G401 (cell line): ENCODE results near the gene EDC3. TPM values are rescaled to one million over a fixed set of nuclear protein-coding genes. Genes with fewer than 3 reads are reported as not detected.
"Not testable (repeated sequence)": the region's sequence is repeated elsewhere in the genome, so short reads cannot be mapped to it uniquely, and the experiment has no call there.

ENCODE experiments used
- DNase-seq: peaks from one replicate; pipeline ENCODE4 v3.0.0-alpha.2; 2015; ENCODE audit warnings: low spot score
- in situ Hi-C: cut with HindIII; loops from 2 replicates; pipeline ENCODE4 v1.10.0; 2016; ENCODE audit warnings: low sequenced_read_pairs, mixed read lengths
- total RNA-seq: library from RNA; depleted of rRNA; stranded (reverse); fragments of >200 nt; shearing (Covaris generic); gene quantifications from 2 replicates; pipeline ENCODE4 v1.2.3, GENCODE V29; 2014

Gene EDC3
- total RNA-seq, 1 experiment from 2014 or later = 28.2 TPM

DNA sequence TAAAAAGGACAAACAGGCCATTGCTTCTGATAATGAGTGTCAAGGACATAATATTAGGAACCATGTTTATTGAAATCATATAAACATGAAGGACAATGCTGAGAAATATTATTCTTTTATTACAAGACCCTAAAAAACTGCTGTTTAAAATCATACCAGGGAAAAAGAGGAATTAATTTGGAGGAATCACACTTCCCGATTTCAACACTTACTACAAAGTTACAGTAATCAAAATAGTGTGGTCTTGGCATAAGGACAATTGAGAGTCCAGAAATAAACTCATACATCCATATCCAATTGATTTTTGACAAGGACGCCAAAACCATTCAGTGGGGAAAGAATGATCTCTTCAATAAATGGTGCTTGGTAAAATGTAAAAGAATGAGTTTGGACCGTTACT is 16.5 kb upstream of the EDC3 start:
- in situ Hi-C loops = no loop called here
- no peak for DNase-seq

DNA sequence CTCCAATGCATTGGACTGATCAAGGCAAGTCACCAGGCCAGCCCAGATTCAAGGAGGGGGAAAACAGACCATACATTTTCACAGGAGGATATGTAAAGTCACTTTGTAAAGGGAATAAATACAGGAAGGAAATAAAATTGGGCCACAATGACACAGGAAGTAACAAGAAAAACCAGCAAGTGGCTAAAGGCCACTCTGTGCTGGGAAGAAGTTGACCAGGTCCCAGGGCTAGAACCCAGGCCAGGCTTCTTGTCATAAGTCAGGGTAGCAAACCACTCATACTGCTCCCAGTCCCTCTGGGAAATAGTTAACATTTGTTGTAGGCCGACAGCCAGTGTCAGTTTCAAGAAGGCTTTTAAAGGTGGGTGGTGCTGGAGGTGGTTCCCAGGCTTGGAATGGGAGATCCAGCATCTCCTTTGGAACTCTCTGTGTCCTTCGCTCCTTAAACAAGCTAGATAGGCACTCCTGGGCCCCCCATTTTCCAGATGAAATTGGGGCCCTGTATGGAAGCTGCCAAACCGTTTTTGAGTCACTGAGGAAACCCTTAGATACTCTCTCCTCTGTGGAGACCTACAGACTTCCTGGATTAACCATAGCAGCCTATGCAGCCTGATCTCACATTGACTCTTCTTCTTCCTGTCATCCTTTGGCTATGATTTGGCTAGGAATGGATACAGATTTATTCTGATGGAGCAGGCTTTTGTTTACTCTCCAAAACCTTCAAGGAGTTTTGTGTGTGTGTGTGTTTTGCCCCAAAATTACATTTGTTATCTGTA is 14.7 kb upstream of the EDC3 start:
- in situ Hi-C loops = no loop called here
- DNase-seq = no peak

DNA sequence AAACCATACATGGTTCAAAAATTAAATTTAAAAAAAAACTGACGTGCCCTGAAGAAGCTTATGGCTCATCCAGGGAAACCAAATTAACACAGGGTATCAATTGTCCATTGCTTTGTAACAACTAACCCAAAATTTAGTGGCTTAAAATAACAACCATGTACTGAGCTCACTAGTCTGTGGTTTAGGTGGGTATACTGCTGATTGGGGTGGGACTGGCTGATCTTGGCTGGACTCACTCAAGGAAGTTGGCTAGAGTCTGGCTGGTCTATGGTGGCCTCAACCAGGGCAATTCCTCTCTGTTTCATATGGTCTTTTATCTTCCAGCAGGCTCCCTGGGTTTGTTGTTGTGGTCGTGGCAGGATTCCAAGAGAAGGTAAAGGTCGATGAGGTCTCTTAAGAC is 14.1 kb upstream of the EDC3 start:
- no peak for DNase-seq
- in situ Hi-C loops = no loop called here

DNA sequence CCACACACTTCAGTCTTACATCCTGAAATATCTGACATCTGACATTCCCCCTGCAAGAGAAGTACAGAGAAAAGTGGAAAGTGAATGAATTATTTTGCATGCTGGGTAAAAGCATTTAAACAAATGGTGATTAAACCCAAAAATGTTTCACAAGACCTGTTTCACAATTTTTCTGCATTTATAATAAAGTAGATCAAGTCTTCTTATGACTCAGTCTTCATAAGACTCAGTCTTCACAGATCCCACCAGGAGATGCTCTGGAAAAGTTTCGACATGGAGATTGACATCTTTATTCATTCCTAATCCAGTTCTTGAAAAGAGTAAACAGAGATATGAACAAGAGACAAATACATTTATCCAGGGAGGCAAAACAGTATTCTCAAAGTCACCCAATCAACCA is 13.2 kb upstream of the EDC3 start:
- no peak for DNase-seq
- in situ Hi-C loops = no loop called here

DNA sequence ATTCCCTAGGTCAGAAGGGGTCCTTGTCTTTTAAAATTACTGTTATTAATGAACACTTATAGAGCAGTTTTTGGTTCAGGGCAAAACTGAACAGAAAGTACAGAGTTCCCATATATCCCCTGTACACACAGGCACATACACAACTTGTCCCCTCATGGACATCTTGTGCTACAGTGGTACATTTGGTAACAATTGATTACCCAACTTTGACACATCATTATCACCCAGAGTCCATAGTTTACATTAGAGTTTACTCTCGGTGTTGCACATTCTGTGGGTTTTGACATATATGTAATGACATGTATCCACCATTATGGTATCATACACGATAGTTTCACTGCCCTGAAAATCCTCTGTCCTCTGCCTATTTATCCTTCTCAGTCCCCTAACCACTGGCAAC is 984 bp upstream of the EDC3 start:
- in situ Hi-C loops = no loop called here
- DNase-seq = no peak

DNA sequence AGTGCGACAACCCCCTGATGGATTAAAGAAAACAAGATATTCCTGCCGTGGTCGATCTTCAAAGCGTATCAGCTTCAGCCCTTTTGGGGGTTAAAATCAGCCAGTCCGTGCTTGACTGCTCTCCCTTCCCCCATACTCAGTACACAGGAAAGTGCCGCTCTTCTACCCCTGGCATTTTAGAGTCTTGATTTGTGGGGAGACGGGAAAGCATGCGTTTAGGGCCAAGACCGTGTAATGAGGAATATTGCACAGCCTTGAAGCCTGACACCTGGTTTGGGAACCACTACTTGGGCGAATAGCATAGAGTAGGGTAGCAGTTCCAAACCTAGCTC is 540 bp upstream of the EDC3 start:
- peak; percentile 2 for DNase-seq
- in situ Hi-C loops = no loop called here

DNA sequence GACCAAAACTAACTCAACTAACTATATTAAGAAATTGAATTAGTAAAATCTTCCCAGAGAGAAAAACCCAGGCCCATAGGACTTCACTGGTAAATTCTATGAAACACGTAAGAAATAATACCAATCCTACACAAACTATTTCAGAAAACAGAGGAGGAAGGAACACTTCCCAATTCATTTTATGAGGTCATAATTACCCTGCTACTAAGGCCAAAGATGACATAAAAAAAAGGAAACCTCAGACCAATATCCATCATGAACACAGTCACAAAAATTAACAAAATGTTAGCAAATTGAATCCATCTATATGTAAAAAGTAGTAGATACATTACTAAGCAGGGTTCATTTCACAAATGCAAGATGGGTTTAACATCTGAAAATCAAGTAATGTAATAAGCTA is 3.5 kb downstream of the EDC3 start:
- in situ Hi-C loops = no loop called here
- DNase-seq = no peak

DNA sequence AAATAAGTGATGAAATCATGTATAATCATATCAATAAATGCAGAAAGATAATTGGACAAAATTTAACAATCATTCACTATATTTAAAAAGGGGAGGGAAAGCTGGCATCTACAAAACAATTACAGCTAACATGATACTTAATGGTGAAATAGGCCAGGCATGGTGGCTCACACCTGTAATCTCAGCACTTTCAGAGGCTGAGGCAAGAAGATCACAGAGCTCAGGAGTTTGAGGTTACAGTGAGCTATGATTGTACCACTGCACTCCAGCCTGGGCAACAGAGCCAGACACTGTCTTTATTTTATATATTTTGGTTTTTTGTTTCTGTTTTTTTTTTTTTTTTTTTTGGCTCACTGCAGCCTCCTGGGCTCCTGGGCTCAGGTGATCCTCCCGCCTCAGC is 12.1 kb downstream of the EDC3 start:
- no peak for DNase-seq
- in situ Hi-C loops = no loop called here

DNA sequence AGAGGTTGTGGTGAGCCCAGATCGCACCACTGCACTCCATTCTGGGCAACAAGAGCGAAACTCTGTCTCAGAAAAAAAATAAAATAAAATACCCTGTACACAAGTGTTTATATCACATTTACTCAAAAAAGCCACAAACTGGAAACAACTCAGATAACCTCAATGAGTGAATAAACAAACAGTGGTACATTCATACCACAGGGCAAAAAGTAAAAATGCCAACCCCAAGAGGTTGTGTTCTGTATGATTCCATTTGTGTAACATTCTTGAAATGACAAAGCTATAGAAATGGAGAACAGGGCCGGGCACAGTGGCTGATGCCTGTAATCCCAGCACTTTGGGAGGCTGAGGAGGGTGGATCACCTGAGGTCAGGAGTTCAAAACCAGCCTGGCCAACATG is 12.9 kb downstream of the EDC3 start:
- in situ Hi-C loops = no loop called here
- no peak for DNase-seq

DNA sequence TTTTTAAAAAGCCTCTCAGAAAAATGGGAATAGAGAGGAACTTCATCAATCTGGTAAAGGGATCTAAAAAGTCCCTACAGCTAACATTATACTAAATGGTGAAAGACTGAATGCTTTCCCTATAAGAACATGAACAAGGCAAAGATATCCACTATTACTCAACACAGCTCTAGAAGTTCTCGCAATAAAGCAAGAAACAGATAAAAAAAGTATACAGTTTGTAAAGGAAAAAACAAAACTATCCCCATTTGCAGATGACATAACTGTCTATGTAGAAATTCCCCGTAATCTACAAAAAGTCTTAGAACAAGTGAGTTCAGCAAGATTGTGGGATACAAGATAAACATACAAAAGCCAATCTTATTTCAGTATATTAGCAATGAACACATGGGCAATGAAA is 15.4 kb downstream of the EDC3 start:
- in situ Hi-C loops = no loop called here

DNA sequence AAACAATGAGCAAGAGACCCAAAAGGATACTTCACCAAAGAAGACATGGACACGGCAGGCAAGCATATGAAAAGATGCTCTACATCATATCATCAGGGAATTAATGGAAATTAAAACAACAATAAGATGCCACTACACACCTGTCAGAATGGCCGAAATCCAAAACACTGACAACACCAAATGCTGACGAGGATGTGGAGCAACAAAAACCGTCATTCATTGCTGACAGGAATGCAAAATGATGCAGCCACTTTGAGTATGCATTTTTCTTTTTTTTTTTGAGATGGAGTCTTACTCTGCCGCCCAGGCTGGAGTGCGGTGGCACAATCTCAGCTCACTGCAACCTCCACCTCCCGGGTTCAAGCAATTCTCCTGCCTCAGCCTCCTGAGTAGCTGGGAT is 19.0 kb downstream of the EDC3 start:
- in situ Hi-C loops = no loop called here

More for the DNA sequence above, 15.4 kb downstream of the EDC3 start:
- no peak for DNase-seq

DNA sequence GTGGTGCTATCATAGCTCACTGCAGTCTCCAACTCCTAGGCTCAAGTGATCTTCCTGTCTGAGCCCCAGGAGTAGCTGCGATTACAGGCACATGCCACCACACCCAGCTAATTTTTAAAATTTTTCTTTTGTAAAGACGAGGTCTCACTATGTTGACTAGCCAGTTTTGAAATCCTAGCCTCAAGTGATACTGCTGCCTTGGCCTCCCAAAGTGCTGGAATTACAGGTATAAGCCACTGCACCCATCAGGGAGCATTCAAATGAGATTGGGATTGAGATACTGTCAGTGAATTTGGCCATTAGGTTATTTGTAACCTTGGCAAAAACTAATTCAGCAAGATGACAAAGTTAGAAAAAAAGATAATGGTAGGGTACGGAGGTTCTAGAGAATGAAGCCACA is 21.7 kb downstream of the EDC3 start:
- DNase-seq = no peak
- in situ Hi-C loops = no loop called here

More for the DNA sequence above, 19.0 kb downstream of the EDC3 start:
- no peak for DNase-seq

DNA sequence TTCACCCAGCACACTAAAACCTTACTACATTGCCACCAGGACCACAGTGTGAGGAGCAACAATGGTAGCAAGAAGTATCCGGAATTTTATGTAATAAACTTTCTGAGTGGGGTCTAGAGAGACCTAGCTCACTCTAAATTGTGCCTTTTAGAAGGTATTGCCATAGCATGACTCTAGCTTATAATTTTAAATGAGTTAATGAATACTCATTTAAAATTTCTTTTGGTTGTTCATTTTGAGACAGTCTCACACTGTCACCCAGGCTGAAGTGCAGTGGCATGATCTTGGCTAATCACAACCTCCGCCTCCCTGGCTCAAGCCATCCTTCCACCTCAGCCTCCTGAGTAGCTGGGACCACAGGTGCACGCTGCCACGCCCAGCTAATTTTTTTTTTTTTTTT is 26.2 kb downstream of the EDC3 start:
- no peak for DNase-seq
- in situ Hi-C loops = no loop called here

DNA sequence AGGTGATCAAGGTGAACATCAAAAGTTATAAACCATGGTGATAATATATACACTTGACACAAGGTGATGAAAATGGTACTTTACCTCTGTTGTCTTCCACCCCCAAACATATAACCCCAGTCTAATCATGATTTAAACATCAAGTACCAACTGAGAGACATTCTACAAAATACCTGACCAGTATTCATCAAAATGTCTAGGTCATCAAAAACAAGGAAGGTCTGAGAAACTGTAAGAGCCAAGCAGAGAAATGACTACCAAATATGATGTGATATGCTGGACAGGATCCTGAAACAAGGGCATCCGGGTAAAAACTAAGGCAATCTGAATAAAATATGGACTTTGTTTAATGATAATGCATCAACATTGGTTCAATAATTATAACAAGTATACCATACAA is 27.8 kb downstream of the EDC3 start:
- in situ Hi-C loops = no loop called here
- no peak for DNase-seq

DNA sequence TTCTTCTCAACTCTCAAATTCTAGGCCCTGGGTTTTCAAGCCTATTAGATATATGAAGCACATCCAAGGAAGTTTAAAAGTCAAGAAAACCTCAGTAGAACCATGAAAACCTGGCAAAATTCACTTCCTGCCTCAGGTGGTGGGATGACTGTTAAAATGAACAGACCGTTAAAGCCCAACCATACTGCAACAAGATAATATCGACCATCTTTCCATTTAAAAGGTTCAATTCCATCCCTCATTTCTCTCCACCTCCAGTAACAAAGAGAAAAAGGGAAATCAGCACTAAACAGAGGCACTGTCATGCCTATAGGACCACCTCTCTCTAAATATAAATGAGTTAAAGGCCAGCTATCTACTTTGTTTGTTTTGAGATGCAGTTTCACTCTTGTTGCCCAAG is 31.2 kb downstream of the EDC3 start:
- DNase-seq = no peak
- in situ Hi-C loops = no loop called here

DNA sequence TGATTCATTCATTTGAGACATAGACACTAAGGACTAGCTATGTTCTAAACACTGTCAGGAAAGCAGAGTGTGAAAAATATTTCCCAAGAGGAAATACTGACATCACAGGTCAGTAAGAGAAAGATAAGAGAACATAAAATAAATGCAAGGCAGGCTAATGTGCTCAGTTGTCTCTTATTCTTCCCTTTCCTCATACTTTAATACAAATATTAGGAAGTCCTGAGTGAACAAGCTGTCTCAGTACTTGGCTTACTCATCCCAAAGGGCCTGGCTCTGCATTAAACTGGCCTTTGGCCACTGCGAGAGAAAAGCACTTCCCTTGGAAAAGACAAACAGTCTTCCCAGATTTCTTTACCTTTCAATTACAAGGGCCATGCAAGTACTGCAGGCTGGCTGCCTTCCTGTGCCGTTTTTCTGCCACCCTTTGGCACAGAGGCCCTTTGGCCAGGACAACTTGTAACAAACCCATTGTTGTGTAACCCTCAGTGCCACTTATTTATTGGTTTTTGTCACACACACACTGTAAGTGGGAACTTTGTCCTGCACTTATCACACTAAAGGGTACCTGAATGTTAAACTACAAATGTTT is 31.7 kb downstream of the EDC3 start:
- in situ Hi-C loops = no loop called here
- DNase-seq = peak; percentile 38

DNA sequence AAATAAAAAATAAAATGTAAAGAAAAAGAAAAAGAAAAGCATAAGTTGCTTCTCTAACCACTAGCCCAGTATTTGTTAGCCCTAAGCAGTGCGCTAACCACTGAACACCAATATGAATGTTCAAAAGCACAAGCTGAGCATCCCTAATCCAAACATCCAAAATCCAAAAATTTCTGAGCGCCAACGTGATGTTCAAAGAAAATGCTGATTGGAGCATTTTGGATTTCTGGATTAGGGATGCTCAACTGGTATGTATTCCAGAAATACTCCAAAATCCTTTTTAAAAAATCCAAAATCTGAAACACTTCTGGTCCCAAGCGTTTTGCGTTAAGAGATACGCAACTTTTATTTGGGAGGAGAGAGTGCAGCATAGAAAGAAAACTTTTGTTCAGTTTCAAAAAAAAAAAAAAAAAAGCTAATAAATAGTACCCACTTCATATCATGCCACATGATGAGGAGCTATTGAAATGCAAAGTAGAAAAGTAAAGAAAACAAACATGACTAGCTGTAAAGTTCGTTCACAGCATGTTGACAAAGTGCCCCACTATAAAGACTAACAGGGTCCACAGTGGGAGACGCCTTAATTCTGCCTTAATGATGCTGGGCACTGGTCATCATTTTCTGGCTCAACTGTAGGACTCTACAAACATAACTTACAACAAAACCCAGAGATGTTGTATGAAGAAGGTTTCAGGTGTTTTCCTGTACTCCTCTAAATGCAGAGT is 32.4 kb downstream of the EDC3 start:
- in situ Hi-C loops = no loop called here
- DNase-seq = no peak

DNA sequence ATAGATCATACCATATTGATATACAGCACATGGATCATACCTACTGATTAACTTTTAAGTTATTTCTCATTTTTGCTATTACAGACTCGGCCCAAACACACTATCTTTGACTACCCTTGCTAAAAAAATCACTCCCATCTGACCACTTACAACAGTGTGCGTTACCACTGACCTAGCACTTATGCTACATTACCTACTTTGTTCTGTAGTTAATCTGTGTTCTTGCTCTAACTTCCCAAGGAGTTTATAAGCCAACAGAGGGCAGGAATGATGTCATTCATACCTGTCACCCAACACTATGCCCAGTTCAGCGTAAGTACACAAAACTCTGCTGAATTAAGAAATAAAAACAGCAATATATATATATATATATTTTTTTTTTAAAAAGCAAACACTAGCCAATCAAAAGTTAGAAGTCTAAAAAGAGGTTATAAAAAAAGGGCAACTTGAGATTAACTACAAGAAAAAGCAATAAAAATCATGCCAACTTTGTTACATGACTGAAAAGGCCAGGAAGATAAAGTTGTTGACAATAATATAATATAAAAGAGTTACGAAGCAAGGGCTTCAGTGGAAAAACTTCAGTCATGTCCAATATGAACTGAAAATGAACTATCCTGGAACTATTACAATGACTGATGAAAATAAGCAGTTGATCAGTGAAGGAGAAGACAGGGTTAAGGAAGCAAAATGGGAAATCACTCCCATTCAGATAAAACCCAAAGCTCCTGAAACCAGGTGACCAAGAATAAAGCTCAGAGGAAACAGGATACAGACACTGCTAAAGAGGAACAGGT is 33.6 kb downstream of the EDC3 start:
- in situ Hi-C loops = no loop called here
- DNase-seq = no peak

DNA sequence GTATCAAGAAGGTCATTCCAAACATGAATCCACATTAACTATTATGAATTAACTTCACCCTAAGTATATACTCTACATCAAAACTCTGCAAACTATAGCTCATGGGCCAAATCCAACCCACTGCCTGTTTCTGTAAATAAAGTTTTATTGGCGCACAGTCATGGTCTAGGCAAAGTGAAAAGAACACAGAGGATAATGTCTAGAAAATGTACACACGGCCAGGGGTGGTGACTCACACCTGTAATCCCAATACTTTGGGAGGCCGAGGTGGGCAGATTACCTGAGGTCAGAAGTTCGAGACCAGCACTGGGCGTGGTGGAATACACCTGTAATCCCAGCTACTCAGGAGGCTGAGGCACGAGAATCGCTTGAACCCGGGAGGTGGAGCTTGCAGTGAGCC is 34.5 kb downstream of the EDC3 start:
- DNase-seq, in situ Hi-C loops: not testable (repeated sequence)

DNA sequence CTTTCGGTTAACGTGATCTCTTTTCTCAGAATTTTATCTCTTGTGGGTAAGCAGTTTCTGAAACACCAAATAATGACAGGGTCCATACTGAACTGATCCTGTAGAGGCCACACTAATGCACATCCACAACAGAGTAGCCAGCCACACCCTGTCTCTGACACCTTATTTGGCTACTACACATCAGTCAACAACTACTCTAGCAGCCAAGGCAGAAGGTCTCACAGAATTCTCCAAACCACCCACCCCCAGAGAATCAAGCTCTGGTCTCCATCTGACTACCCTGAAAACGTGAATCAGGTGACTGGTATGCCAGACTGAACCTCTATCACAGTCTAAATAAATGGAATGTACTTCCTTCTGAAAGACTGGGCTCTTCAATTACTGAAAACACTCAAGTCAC is 38.0 kb downstream of the EDC3 start:
- no peak for DNase-seq
- in situ Hi-C loops = no loop called here
